HG03378 (cell line): Measurements from ENCODE around the gene VPS8.

Source experiments
- ATAC-seq: cut with Tn5 transposase; IDR thresholded peaks from one replicate; pipeline ENCODE4 v1.9.1; 2021; ENCODE audit warnings: mild to moderate bottlenecking, moderate library complexity; ENCODE audit not compliant: unreplicated experiment

The VPS8 gene

DNA sequence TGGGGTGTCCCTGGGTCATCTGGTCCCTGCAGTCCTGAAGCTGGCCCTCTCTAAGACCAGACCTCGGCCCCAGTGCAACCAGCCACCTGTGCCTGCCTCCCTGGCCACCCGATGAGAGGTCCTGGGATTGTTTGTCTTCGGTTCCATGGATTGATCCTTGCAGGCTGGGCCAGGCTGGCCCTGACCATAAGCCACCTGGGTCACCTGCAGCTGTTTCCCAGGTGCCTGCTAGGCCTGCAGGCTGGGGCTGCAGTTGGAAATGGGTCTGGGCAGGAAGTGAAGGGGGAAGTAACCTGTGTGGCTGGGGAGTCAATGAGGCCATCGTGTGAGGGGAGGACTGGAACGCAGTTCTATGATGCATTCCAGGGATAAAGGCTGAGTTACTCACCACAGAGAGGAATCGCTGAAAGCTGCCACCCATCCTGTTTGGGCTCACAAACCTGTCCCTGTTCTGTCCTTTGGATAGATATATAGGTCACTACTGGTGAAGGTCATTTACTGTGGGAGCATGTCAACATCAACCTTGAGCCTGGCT, 30.9 kb upstream of the VPS8 start:
- no peak for ATAC-seq

- no peak for ATAC-seq
These were observed 30.2 kb upstream of the VPS8 start for GRCh38 chr3:184781801-184782200.

DNA sequence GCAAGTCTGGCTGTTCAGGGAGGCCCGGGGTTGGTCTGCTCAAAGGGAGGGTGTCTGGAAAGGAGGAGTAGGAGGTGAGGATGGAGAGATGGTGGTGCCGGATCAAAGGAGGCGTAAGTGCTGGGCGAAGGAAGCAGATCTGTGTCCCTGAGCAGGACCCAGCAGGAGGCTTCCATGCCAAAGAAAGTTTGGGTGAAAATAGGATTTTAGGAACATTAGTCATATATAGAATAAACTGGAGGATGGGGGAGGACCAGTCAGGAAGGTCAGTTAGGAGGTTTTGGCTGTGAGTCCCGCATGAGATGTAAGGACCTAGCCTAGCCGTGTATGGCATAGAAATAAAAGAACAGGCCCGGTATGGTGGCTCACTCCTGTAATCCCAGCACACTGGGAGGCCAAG, 28.6 kb upstream of the VPS8 start:
- ATAC-seq, result no peak

- ATAC-seq, result no peak
These were observed 27.1 kb upstream of the VPS8 start for GRCh38 chr3:184784731-184785500.

DNA sequence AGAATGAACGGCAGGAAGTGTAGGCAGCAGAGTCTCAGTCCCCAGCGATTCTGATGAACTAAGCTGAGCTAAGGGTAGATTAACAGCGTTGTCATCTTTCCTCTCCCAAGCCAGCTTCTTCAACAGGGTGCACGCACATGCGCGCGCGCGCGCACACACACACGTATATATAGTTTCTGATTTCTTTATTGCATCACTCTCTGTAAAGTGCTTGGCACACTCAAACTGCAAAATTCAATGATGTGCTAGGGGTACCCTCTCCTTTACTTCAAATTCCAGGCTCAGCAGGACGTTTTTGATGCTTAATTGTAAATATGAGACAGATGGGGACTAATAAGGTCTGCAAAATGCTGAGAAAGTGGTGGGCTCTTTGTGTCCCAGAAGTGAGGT, 26.1 kb upstream of the VPS8 start:
- ATAC-seq, result no peak

DNA sequence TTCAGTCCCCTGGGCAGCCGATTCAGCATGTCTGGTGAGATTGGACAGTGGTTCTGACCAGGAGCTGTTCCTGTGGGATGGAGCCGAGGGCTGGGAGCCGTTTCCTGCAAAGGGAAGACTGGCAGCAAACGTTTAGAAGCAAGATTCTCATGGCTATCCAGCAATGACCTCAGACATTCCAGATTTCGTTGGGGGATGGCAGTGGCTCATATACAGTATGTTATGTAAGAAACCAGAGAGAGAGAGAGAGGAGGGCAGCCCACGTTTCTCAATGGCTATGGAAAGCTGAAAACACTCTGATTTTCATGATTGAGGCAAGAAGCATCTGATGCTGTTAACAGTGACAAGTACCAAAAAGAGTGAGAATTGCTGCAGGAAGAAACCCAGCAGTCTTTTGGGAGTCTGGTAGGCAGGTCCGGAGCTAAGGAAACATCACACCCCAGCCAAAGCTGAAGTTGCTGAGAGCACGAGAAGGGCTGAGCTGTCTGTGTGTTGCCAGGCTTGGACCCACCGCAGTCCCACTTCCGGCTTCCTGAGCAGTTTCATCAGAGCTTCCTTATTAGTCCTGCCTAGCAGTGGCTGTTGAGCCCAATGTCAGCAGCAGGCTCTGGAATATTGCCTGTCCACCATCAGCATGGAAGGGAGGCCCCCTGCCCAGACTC, 25.6 kb upstream of the VPS8 start:
- no peak for ATAC-seq

GRCh38 chr3:184788751-184789150, 23.2 kb upstream of the VPS8 start:
- ATAC-seq, result no peak

GRCh38 chr3:184789314-184789998, 22.5 kb upstream of the VPS8 start:
- ATAC-seq, result no peak

- ATAC-seq, result no peak
These were observed 20.8 kb upstream of the VPS8 start for GRCh38 chr3:184791171-184791570.

GRCh38 chr3:184795522-184796190, 16.3 kb upstream of the VPS8 start:
- no peak for ATAC-seq

DNA sequence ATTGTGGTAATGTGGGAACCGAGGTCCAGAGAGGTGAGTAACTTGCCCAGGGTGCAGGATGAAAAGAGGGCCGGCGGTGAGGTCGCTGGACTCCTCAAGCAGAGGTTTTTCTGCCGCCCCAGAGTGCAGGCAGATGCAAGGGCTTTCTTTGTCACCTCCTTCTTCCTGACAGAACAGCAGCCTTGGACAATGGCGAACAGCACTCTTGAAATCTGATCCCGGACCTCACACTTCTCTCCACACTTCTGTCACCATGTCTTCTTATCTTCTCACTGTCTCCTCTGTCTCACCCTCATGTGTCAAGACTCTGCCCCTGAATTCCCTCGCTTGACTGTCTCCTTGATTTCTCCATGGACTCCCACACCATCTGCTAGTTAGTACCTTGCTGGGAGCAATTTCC, 15.4 kb upstream of the VPS8 start:
- ATAC-seq, result no peak

DNA sequence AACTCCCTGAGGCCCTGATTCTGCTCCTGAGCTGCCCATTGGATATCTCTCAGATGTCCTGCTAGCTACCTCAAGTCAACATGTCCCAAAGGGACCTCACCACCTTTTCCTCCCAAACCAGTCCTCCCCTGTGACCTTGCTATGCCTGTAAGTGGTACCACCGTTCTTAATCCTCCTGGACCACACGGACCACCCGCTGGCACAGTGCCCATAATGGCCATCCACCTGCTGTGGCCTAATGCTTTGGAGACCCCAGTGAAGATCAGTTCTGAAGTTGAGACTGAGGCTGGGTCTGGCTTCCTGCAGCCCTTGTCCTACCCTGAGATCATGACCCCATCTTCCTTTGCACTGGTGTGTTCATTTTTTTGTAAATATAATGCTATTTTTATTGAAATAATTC, 15.0 kb upstream of the VPS8 start:
- ATAC-seq, result no peak

GRCh38 chr3:184798120-184798519, 13.8 kb upstream of the VPS8 start:
- ATAC-seq, result no peak

DNA sequence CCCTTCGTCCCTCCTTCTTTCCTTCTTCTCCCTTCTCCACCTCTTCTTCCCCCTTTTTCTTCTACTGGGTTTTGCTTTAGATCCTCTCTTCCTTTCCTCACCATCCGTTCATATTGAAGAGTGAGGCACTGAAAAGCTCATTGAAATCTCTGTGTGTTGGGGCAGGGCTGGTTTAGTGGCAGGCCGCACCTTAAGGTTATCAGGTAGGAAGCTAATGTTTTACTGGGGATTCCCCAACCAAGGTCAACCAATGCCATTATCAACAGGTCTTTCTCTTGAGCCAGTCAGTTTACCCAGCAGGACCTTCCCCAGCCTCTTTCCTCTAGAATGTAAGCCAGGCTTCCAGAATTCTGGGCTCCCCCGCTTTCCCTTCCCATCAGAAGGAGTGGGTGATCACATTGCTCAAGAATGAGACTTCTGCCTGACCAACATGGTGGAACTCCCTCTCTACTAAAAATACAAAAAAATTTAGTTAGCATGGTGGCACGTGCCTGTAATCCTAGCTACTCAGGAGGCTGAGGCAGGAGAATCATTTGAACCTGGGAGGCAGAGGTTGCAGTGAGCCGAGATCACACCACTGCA, 11.5 kb upstream of the VPS8 start:
- no peak for ATAC-seq

DNA sequence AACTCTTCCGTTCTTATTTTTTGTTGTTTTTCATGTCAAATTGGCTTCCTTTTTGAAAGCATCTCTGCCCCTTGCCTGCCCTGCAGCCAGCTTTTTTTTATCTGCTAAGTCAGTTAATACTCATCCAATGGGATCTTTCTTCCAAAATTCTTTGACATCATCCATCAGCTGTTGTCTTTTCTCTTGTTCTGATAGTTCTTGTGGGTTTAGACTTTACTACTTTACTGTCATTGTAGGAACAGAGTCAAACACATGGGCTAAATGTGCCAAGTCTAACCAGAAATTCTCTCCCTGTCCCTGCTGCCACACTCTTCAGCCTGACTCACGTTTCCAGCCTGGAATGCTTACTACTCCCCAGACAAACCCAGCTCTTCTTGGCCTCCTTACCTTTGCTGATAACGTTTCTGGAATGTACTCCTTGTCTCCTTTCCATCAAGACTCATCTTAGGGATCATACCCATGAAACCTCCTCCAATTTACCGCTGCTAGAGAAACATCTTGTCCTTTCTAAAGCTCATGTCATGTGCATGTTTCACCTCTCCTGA, 10.7 kb upstream of the VPS8 start:
- ATAC-seq, result no peak

DNA sequence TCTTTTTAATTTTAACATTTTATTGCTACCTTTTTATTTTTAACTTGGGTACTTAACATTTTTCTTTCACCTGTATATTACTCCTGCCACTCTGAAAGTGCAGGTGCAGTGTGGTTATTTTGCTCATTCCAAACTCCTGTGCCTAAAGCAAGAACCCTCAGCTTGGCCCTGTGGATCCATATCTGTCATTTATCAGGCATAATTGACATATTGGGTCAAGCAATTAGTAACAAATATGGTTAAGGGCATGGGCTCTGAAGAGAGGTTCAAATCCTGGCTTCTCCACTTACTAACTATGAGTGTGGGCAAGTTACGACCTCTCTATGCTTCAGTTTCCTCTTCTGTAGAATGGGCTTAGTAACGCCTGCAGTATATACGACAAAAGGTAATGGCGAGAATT, 9.8 kb upstream of the VPS8 start:
- ATAC-seq, result no peak

DNA sequence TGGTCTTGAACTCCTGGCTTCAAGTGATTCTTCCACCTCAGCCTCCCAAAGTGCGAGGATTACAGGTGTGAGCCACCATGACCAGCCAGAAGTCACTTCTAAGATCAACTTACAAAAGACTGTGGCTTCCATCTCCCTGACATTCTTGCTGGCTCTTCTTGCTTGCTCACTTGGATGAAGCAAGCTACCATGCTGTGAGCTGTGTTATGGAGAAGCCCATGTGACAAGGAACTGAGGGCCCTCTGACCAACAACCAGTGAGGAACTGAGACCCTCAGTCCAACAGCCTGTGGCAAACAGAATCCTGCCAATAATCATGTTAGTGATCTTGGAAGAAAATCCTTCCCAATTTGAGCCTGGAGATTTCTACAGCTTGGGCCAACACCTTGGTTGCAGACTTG, 7.2 kb upstream of the VPS8 start:
- no peak for ATAC-seq

GRCh38 chr3:184805351-184806038, 6.5 kb upstream of the VPS8 start:
- ATAC-seq, result no peak

DNA sequence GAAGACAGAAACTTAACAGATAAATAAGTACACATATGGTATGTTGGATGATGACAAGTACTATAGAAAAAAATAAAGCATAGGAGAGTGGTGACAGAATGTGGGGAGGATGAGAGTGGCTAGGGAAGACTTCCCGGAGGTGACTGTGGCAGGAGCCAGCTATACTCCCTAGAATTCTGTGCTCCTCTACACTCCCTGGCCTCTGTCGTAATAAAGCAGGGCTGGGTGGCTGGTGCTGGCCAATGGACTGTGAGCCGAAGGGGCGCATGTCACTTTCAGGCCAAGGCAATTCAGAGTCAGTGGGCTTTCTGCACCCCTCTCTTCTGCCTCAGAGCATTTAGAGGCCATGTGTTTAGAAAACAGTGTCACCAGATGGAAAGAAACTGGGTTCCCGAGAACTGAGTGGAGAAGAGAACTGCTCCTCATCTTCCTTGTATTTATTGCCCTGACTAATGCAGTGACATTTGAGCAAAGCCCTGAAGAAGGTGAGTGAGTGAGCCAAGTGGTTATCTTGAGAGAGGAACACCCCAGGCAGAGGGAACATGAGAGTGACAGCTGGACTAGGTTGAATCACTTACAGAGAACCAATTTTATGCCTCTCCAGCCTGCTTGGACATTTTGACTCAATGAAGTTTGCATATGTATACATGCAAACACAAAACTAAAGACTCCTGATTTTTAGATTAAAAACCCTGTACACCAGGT, 5.2 kb upstream of the VPS8 start:
- no peak for ATAC-seq
